Lung (tissue), 12 donors: ENCODE data around the gene NR3C1. TPM values are rescaled to one million over a fixed set of nuclear protein-coding genes. Genes with fewer than 3 reads are reported as not detected.

ENCODE experiments used
- ATAC-seq: fragments of 200-7000 bp; cut with Tn5 transposase; one replicate; pipeline ENCODE4 v1.9.1; 2020; ENCODE audit warnings: moderate number of reproducible peaks; ENCODE audit not compliant: insufficient read depth, low FRiP score
- DNase-seq, 3 donors: peaks; one replicate each; pipeline ENCODE4 v3.0.0-alpha.2; 2013 to 2017
- H3K27ac ChIP-seq, 2 donors: one replicate each; pipeline ENCODE4 v1.5.1; 2013; ENCODE audit warnings: mild to moderate bottlenecking in 2 of 2, moderate library complexity in 2 of 2, control low read depth in 1 of 2, inconsistent platforms in 1 of 2, low read depth in 1 of 2, low read length in 1 of 2
- H3K27me3 ChIP-seq, 3 donors: one replicate each; pipeline ENCODE4 v1.5.1; 2013; ENCODE audit warnings: low read length in 2 of 3; ENCODE audit not compliant: control insufficient read depth in 3 of 3, insufficient read depth in 3 of 3
- H3K36me3 ChIP-seq, 4 donors: one replicate each; pipeline ENCODE4 v1.5.1; 2013; ENCODE audit warnings: low read length in 4 of 4, mild to moderate bottlenecking in 1 of 4, moderate library complexity in 1 of 4; ENCODE audit not compliant: control insufficient read depth in 4 of 4, insufficient read depth in 4 of 4
- H3K4me1 ChIP-seq, 5 donors: one replicate each; pipeline ENCODE4 v1.5.1; 2013; ENCODE audit warnings: low read length in 5 of 5, mild to moderate bottlenecking in 2 of 5, moderate library complexity in 1 of 5; ENCODE audit not compliant: control insufficient read depth in 5 of 5, insufficient read depth in 5 of 5
- H3K4me3 ChIP-seq: one replicate; pipeline ENCODE4 v1.5.1; 2013; ENCODE audit warnings: mild to moderate bottlenecking, control low read depth, moderate library complexity
- H3K9ac ChIP-seq, 2 donors: one replicate each; pipeline ENCODE4 v1.5.1; 2013; ENCODE audit warnings: low read length in 2 of 2, control low read depth in 1 of 2; ENCODE audit not compliant: insufficient read depth in 1 of 2
- H3K9me3 ChIP-seq, 4 donors: one replicate each; pipeline ENCODE4 v1.5.1; 2013; ENCODE audit warnings: low read length in 3 of 4, mild to moderate bottlenecking in 1 of 4, moderate library complexity in 1 of 4; ENCODE audit not compliant: control insufficient read depth in 4 of 4, insufficient read depth in 3 of 4
- WGBS, 2 donors: extraction: QIAGEN DNeasy Blood & Tissue Kit; methylation state at CpG; one replicate each; pipeline ENCODE4 v1.1.7; 2013; 5-methylcytosine and 5-hydroxymethylcytosine counted together
- polyA plus RNA-seq, 2 donors: library from polyadenylated mRNA; stranded (reverse); fragments of 200-250 nt; gene quantifications; one replicate each; pipeline ENCODE4 v1.2.1, GENCODE V29; 2013
- total RNA-seq, 2 donors: library from RNA; depleted of rRNA in 1 of 2; stranded (reverse); fragments of >200 nt in 1 of 2; gene quantifications; one replicate each; pipeline ENCODE4 v1.2.1, GENCODE V29; 2014 to 2021
- TF ChIP-seq, protein P1 (sequence below): IDR thresholded peaks from 2 replicates; pipeline ENCODE4 v1.5.1; 2012; ENCODE audit warnings: mild to moderate bottlenecking; ENCODE audit errors: control extremely low read depth, extremely low read depth
- donor health status: control.
- donor health status: control.
- donor health status: Bipolar disorder and iron deficiency.
- donor health status: healthy.
- donor health status: DM: yes; HTN: yes; CAD: no.

The NR3C1 gene
- total and polyA plus RNA-seq, 4 donors = 21.6 to 103 (median 48.2) TPM

- peak in 2 of 3 donors; percentile 57 to 69 for DNase-seq
- peaks cover 3 to 28% (median 4%) of the 10 kb centered on the region in 5 donors for H3K4me1 ChIP-seq
- H3K9me3 ChIP-seq = no peaks in the 10 kb centered on the region
- no peak for ATAC-seq
- no peak overlapping the region for H3K9ac ChIP-seq
- H3K27ac ChIP-seq = no peak overlapping the region
- H3K36me3 ChIP-seq = peaks cover 0 to 5% (median 1%) of the 10 kb centered on the region in 4 donors
- H3K27me3 ChIP-seq = no peaks in the 10 kb centered on the region
- 75 to 86% methylated on average over 3 of the region's 3 CpGs for WGBS, 2 donors
- TF ChIP-seq, protein P1, sequence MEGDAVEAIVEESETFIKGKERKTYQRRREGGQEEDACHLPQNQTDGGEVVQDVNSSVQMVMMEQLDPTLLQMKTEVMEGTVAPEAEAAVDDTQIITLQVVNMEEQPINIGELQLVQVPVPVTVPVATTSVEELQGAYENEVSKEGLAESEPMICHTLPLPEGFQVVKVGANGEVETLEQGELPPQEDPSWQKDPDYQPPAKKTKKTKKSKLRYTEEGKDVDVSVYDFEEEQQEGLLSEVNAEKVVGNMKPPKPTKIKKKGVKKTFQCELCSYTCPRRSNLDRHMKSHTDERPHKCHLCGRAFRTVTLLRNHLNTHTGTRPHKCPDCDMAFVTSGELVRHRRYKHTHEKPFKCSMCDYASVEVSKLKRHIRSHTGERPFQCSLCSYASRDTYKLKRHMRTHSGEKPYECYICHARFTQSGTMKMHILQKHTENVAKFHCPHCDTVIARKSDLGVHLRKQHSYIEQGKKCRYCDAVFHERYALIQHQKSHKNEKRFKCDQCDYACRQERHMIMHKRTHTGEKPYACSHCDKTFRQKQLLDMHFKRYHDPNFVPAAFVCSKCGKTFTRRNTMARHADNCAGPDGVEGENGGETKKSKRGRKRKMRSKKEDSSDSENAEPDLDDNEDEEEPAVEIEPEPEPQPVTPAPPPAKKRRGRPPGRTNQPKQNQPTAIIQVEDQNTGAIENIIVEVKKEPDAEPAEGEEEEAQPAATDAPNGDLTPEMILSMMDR = no peak
- H3K4me3 ChIP-seq = no peak overlapping the region
These were observed 30.4 kb downstream of the NR3C1 start for GRCh38 chr5:143373076-143373475.

DNA sequence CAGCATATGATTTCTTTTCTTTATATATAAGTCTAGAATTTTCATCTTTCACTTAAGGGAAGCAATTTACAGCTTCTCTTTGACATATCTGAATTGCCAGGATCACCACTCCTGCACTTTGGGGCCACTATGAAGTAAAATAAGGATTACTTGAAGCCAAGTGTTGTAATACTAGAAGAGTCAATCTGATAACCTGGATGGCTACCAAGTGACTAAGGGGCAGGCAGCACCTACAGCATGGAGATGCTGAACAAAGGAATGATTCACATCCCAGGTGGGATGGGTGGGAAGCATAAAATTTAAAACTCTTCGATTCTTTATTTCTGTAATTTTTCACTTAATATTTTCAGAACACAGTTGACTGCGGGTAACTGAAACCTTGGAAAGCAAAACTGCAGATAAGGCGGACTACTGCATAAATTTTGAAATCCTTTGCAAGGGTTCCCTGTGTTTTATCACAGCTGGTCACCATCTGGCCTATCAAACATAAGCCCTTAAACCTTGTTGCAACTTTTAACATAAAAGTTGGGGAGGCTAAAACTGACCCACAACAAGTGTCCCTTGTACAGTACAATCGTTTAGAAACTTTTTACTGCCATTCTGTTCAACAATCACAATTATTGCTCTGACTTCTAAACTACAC, 31.2 kb downstream of the NR3C1 start:
- DNase-seq = peak in 2 of 3 donors; percentile 40 to 45

GRCh38 chr5:143370440-143370839, 33.0 kb downstream of the NR3C1 start:
- no peak overlapping the region for H3K27ac ChIP-seq
- H3K4me1 ChIP-seq = peaks cover 0 to 10% (median 4%) of the 10 kb centered on the region in 5 donors
- 93 to 95% methylated on average over 3 of the region's 3 CpGs for WGBS, 2 donors
- peaks cover 0 to 5% (median 1%) of the 10 kb centered on the region in 4 donors for H3K36me3 ChIP-seq
- ATAC-seq (no peak), DNase-seq (no peak)
- H3K9me3 ChIP-seq = no peaks in the 10 kb centered on the region
- H3K4me3 ChIP-seq = no peak overlapping the region
- TF ChIP-seq, protein P1 = no peak
- no peaks in the 10 kb centered on the region for H3K27me3 ChIP-seq
- no peak overlapping the region for H3K9ac ChIP-seq

More for the DNA sequence above, 31.2 kb downstream of the NR3C1 start:
- H3K9me3 ChIP-seq = no peaks in the 10 kb centered on the region
- no peaks in the 10 kb centered on the region for H3K27me3 ChIP-seq
- 86 to 89% methylated on average over 4 of the region's 4 CpGs for WGBS, 2 donors
- no peak overlapping the region for H3K27ac ChIP-seq
- no peak for ATAC-seq
- H3K4me1 ChIP-seq = peaks cover 2 to 23% (median 4%) of the 10 kb centered on the region in 5 donors
- H3K36me3 ChIP-seq = peaks cover 0 to 5% (median 1%) of the 10 kb centered on the region in 4 donors
- TF ChIP-seq, protein P1 = no peak
- no peak overlapping the region for H3K9ac ChIP-seq
- H3K4me3 ChIP-seq = no peak overlapping the region

GRCh38 chr5:143364061-143364460, 39.4 kb downstream of the NR3C1 start:
- Histone ChIP-seq H3K36me3 (peaks cover 0 to 6% (median 5%) of the 10 kb centered on the region in 4 donors), H3K4me1 (peaks cover 3 to 22% (median 8%) of the 10 kb centered on the region in 5 donors), H3K27ac (no peak overlapping the region), H3K9ac (no peak overlapping the region), H3K9me3 (peaks cover 0 to 4% (median 0%) of the 10 kb centered on the region in 4 donors), H3K27me3 (no peaks in the 10 kb centered on the region), H3K4me3 (no peak overlapping the region)
- TF ChIP-seq, protein P1 = no peak
- WGBS, 2 donors = 77 to 86% methylated on average over 2 of the region's 2 CpGs
- ATAC-seq (no peak), DNase-seq (no peak)
